Testis (tissue), 3 donors: ENCODE data around the gene CDK6. TPM values are rescaled to one million over a fixed set of nuclear protein-coding genes. Genes with fewer than 3 reads are reported as not detected.

Source experiments
- DNase-seq: peaks from one replicate; pipeline ENCODE4 v3.0.0-alpha.2; 2019
- H3K27ac ChIP-seq, 2 donors: fragments of 200-600 bp; sonication (generic); one replicate each; pipeline ENCODE4 v1.5.1; 2019
- H3K27me3 ChIP-seq: fragments of 200-600 bp; sonication (generic); one replicate; pipeline ENCODE4 v1.5.1; 2019
- H3K36me3 ChIP-seq: fragments of 200-600 bp; sonication (generic); one replicate; pipeline ENCODE4 v1.5.1; 2017; ENCODE audit warnings: low read depth; ENCODE audit errors: missing control alignments
- H3K4me1 ChIP-seq: fragments of 200-600 bp; sonication (generic); one replicate; pipeline ENCODE4 v1.5.1; 2019
- H3K4me3 ChIP-seq, 2 donors: fragments of 200-600 bp; sonication (generic); one replicate each; pipeline ENCODE4 v1.5.1; 2017 to 2019
- H3K9me3 ChIP-seq: fragments of 200-600 bp; sonication (generic); one replicate; pipeline ENCODE4 v1.5.1; 2017
- POLR2A ChIP-seq: fragments of 450-650 bp; IDR thresholded peaks from one replicate; pipeline ENCODE4 v1.6.1; 2017; ENCODE audit warnings: antibody characterized with exemption, mild to moderate bottlenecking, moderate library complexity
- WGBS, 2 donors: methylation state at CpG; one replicate each; pipeline ENCODE4 v1.1.5; 2018; 5-methylcytosine and 5-hydroxymethylcytosine counted together
- intact Hi-C: fragments of 100-400 bp; cut with DNase I; formaldehyde crosslinking; loops from one replicate; pipeline ENCODE4 v1.15.1; 2023; ENCODE audit warnings: low total_unique reads
- polyA plus RNA-seq: library from polyadenylated mRNA; stranded (reverse); fragments of 350-450 nt; fragmentation: Illumina TruSeq; extraction: RNeasy Lipid Tissue Mini Kit (QIAGEN cat#74804); gene quantifications from one replicate; pipeline ENCODE4 v1.2.3, GENCODE V29; 2014; ENCODE audit warnings: low read depth, low replicate concordance; ENCODE audit not compliant: insufficient read depth
- total RNA-seq, 2 donors: library from RNA; depleted of rRNA; stranded (reverse); fragments of >200 nt; gene quantifications; one replicate each; pipeline ENCODE4 v1.2.3, GENCODE V29; 2016
- TF ChIP-seq, protein P1 (sequence below), 3 experiments: fragments of 450-650 bp in 2 of 3; fragments of 200-600 bp in 1 of 3; sonication (generic) in 1 of 3; IDR thresholded peaks; one replicate each; pipeline ENCODE4 v1.5.1; 2016 to 2019; ENCODE audit warnings: antibody characterized with exemption in 3 of 3, mild to moderate bottlenecking in 2 of 3, moderate library complexity in 1 of 3

Gene CDK6
- total and polyA plus RNA-seq, 3 donors from 2014 or later, result 21.1 to 31.6 (median 22.8) TPM

DNA sequence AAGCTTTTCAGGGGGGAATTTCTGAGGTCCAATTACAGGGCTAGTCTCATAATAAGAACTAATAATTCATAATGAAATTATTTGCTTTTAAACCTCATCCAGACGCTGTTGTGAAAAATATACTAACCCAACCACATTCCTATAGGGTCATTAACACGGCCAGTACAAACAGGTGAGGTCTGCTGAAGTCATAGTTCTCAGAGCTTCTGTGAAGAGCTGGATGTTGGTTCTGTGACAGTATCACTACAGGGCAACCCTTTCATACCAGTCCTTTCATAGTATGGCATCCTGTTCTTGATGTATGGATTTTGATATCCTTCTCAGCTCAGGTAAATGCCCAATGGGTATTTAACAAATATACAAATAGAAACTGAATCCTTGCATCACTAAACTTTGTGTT is 183.8 kb downstream of the CDK6 start:
- Histone ChIP-seq H3K36me3 (no peaks in the 10 kb centered on the region), H3K4me1 (no peaks in the 10 kb centered on the region), H3K27me3 (no peaks in the 10 kb centered on the region), H3K27ac (no peak overlapping the region), H3K4me3 (no peak overlapping the region), H3K9me3 (no peaks in the 10 kb centered on the region)
- no peak for TF ChIP-seq POLR2A
- TF ChIP-seq, protein P1, sequence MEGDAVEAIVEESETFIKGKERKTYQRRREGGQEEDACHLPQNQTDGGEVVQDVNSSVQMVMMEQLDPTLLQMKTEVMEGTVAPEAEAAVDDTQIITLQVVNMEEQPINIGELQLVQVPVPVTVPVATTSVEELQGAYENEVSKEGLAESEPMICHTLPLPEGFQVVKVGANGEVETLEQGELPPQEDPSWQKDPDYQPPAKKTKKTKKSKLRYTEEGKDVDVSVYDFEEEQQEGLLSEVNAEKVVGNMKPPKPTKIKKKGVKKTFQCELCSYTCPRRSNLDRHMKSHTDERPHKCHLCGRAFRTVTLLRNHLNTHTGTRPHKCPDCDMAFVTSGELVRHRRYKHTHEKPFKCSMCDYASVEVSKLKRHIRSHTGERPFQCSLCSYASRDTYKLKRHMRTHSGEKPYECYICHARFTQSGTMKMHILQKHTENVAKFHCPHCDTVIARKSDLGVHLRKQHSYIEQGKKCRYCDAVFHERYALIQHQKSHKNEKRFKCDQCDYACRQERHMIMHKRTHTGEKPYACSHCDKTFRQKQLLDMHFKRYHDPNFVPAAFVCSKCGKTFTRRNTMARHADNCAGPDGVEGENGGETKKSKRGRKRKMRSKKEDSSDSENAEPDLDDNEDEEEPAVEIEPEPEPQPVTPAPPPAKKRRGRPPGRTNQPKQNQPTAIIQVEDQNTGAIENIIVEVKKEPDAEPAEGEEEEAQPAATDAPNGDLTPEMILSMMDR (IDR thresholded peaks at IDR 0.05), result no peak
- intact Hi-C loops, result no loop called here
- 41 to 92% methylated on average over 2 of the region's 2 CpGs for WGBS, 2 donors
- DNase-seq, result no peak

GRCh38 chr7:92650391-92650790 is 186.0 kb downstream of the CDK6 start:
- intact Hi-C loops, result no loop called here
- TF ChIP-seq, protein P1 (IDR thresholded peaks at IDR 0.05), result no peak
- TF ChIP-seq POLR2A, result no peak
- WGBS, 2 donors, result 77 to 93% methylated on average over 3 of the region's 3 CpGs

DNA sequence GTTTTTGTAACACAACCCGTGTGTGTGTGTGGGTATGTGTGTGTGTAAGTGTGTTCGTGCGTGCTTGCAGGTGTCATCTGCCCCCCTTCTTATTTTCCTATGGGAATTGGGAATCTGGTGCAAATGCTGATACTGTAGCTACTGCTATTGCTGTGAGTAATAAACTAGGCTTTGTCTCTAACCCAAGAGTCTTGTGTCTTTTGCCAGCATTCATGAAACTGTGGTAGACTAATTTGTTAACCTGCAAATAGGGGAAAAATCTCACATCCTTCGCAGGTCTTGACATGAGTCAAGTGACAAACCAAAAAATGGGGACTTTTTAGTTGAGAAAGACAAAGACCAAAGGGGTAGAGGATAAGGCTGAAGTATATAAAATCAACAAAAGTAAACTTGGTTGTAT is 188.3 kb downstream of the CDK6 start:
- H3K4me1 ChIP-seq, result peaks cover 5% of the 10 kb centered on the region
- H3K36me3 ChIP-seq, result no peaks in the 10 kb centered on the region
- DNase-seq, result no peak
- TF ChIP-seq, protein P1 (IDR thresholded peaks at IDR 0.05), result no peak
- TF ChIP-seq POLR2A, result no peak
- 93 to 94% methylated on average over 4 of the region's 4 CpGs for WGBS, 2 donors
- no peaks in the 10 kb centered on the region for H3K9me3 ChIP-seq
- no peak overlapping the region for H3K27ac ChIP-seq
- intact Hi-C loops, result no loop called here
- no peaks in the 10 kb centered on the region for H3K27me3 ChIP-seq
- no peak overlapping the region for H3K4me3 ChIP-seq

More at GRCh38 chr7:92650391-92650790, 186.0 kb downstream of the CDK6 start:
- Histone ChIP-seq H3K36me3 (no peaks in the 10 kb centered on the region), H3K4me1 (no peaks in the 10 kb centered on the region), H3K4me3 (no peak overlapping the region), H3K27ac (no peak overlapping the region), H3K9me3 (no peaks in the 10 kb centered on the region), H3K27me3 (no peaks in the 10 kb centered on the region)
- DNase-seq, result no peak

DNA sequence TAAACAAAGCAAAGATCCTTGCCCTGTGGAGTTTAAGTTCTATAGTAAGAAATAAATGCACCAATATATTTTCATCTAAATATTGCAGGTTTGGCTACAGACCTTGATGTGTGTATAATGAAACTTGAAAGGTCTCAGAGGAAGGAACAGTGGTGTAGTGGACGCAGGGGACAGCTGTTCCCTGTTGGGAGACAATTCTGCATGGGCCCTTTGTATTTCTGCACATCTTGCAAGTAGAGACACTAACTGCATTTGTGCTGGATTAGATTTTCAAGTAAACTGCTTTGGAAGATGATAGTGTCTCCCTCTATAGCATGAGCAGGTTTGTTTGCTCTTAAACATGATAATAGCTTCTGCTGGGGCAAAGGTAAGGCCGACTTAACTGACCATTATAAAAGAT is 188.7 kb downstream of the CDK6 start:
- Histone ChIP-seq H3K4me3 (no peak overlapping the region), H3K9me3 (no peaks in the 10 kb centered on the region), H3K27me3 (no peaks in the 10 kb centered on the region), H3K36me3 (no peaks in the 10 kb centered on the region), H3K4me1 (peaks cover 5% of the 10 kb centered on the region), H3K27ac (no peak overlapping the region)
- WGBS, 2 donors, result 96 to 97% methylated on average over 2 of the region's 2 CpGs
- TF ChIP-seq POLR2A, result no peak
- TF ChIP-seq, protein P1 (IDR thresholded peaks at IDR 0.05), result no peak
- intact Hi-C loops, result no loop called here
- DNase-seq, result no peak

DNA sequence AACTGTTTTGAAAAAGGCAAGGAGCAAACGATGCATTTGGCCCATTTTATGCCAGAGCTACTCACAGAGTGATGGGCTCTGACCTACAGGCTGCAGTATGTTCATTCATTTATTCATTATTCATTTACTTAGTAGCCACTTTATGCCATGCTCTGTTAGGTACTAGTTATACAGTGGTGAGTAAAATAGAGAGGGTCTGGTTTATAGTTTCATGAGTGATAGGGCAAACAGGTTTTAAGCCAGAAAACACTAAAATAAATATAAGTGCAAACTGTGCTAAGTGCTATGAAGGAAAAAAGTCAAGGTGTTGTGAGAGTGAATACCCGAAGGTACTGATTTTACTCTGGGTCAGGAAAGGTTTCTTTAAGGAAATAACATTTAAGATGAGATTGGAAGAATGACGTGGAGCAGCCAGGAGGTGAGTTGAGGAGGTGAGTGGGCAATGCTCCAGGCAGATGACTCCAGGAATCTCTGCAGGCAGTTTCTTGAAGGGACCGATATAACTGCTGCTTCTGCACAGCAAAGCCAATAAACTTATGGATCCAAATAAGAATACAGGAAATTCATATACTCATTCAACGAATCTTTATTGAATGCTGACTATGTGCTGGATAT is 189.3 kb downstream of the CDK6 start:
- Histone ChIP-seq H3K4me1 (peaks cover 5% of the 10 kb centered on the region), H3K27me3 (no peaks in the 10 kb centered on the region), H3K4me3 (no peak overlapping the region), H3K27ac (no peak overlapping the region), H3K36me3 (no peaks in the 10 kb centered on the region), H3K9me3 (no peaks in the 10 kb centered on the region)
- no peak for DNase-seq
- 85 to 92% methylated on average over 5 of the region's 5 CpGs for WGBS, 2 donors
- TF ChIP-seq, protein P1 (IDR thresholded peaks at IDR 0.05), result no peak
- intact Hi-C loops, result no loop called here
